Body of pancreas (tissue), 4 donors: ENCODE data around the gene LOXHD1. TPM values are rescaled to one million over a fixed set of nuclear protein-coding genes. Genes with fewer than 3 reads are reported as not detected.

Source experiments
- ATAC-seq: fragments of 150-250 bp; one replicate; pipeline ENCODE4 v1.9.1; 2016
- DNase-seq, 4 donors: peaks; one replicate each; pipeline ENCODE4 v3.0.0-alpha.2; 2019
- H3K27ac ChIP-seq, 4 donors: fragments of 200-600 bp; sonication (generic); 1 replicate in 3 of 4; 2 replicates in 1 of 4; pipeline versions ENCODE4 v1.5.1 to v1.6.1; 2016 to 2019; ENCODE audit warnings: mild to moderate bottlenecking in 1 of 4, mixed read lengths in 1 of 4, moderate library complexity in 1 of 4
- H3K27me3 ChIP-seq, 2 donors: fragments of 200-600 bp; sonication (generic); one replicate each; pipeline ENCODE4 v1.6.0; 2016; ENCODE audit warnings: mild to moderate bottlenecking in 1 of 2
- H3K36me3 ChIP-seq, 2 donors: fragments of 200-600 bp; sonication (generic); replicated peaks in 1 of 2; 2 replicates each; pipeline ENCODE4 v1.5.1; 2016; ENCODE audit warnings: low read depth in 2 of 2; ENCODE audit not compliant: insufficient read depth in 1 of 2
- H3K4me1 ChIP-seq: fragments of 200-600 bp; sonication (generic); one replicate; pipeline ENCODE4 v1.6.0; 2016
- H3K4me3 ChIP-seq, 2 donors: fragments of 200-600 bp; sonication (generic); 1 replicate in 1 of 2; 2 replicates in 1 of 2; pipeline ENCODE4 v1.5.1; 2016 to 2019
- H3K9me3 ChIP-seq, 3 donors: fragments of 200-600 bp; sonication (generic); 1 replicate in 2 of 3; 2 replicates in 1 of 3; pipeline ENCODE4 v1.5.1; 2016
- CTCF ChIP-seq, 7 experiments: fragments of 450-650 bp in 4 of 7; fragments of 200-600 bp in 3 of 7; sonication (generic) in 3 of 7; IDR thresholded peaks; one replicate each; pipeline ENCODE4 v1.5.1; 2016 to 2019; ENCODE audit warnings: antibody characterized with exemption in 7 of 7
- POLR2A ChIP-seq, 3 donors: fragments of 450-650 bp; IDR thresholded peaks; one replicate each; pipeline ENCODE4 v1.6.1; 2016; ENCODE audit warnings: antibody characterized with exemption in 3 of 3, mild to moderate bottlenecking in 2 of 3
- WGBS, 2 donors: methylation state at CpG; one replicate each; pipeline ENCODE4 v1.1.5; 2017; 5-methylcytosine and 5-hydroxymethylcytosine counted together
- intact Hi-C: fragments of 100-400 bp; cut with DNase I; formaldehyde crosslinking; loops from one replicate; pipeline ENCODE4 v1.15.1; 2023
- total RNA-seq, 2 donors: library from RNA; depleted of rRNA; stranded (reverse); fragments of >200 nt; gene quantifications; one replicate each; pipeline ENCODE4 v1.1.0, GENCODE V29; 2016

LOXHD1 gene
- total RNA-seq, 2 donors from 2014 or later: 0.26 TPM; not detected in 1

DNA sequence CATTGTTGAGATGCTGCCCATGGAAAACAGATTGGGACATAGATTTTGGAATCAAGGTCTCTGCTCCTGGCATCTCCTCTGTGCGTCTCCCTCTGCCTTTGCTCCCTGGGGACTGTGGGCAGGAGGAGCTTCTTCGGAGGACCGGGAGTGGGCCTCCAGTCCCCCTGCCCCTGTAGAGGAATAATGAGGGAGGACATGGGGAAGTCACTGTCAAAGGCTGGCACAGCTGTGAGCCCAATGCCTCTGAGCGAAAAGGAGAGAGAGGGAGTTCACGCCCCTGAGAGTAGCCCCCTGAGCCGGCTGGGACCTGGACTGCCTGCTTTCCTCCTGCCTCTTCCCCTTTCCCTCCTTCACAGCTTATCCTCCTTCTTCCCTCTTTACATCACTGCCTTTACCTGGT is 195.0 kb downstream of the LOXHD1 start:
- Histone ChIP-seq H3K27ac (no peak overlapping the region), H3K27me3 (no peaks in the 10 kb centered on the region), H3K9me3 (no peaks in the 10 kb centered on the region), H3K4me1 (no peaks in the 10 kb centered on the region), H3K36me3 (no peaks in the 10 kb centered on the region), H3K4me3 (no peak overlapping the region)
- intact Hi-C loops: no loop called here
- TF ChIP-seq CTCF (IDR thresholded peaks at IDR 0.05): no peak
- no peak for DNase-seq
- WGBS, 2 donors: 63 to 72% methylated on average over 5 to 6 of the region's 6 CpGs
- ATAC-seq: no peak

DNA sequence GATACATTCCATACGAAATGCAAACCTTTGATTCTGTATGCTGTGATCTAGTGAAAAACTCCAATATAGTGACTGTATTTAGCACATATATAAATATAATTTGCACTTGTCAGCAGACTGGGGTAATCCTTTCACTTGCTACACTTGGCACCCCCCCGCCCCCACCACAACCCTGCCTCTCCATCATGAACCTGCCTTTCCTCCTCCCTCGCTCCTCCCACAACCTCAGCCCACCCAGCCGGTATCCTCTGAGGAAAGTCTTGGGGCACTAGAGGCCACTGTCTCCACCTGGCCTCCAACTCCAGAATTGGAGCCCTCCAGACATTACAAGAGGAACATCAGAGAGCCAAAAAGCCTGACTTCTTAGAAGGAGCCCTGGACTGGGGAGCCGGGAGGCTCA is 196.3 kb downstream of the LOXHD1 start:
- no peak for DNase-seq
- no peak for ATAC-seq
- no peak overlapping the region for H3K27ac ChIP-seq
- H3K9me3 ChIP-seq: no peaks in the 10 kb centered on the region
- 46 to 72% methylated on average over 5 of the region's 5 CpGs for WGBS, 2 donors
- no peaks in the 10 kb centered on the region for H3K4me1 ChIP-seq
- no peaks in the 10 kb centered on the region for H3K36me3 ChIP-seq
- intact Hi-C loops: no loop called here
- no peaks in the 10 kb centered on the region for H3K27me3 ChIP-seq
- no peak overlapping the region for H3K4me3 ChIP-seq
- TF ChIP-seq CTCF (IDR thresholded peaks at IDR 0.05): no peak
- no peak for TF ChIP-seq POLR2A (IDR thresholded peaks at IDR 0.05)

GRCh38 chr18:46459789-46460455 is 197.1 kb downstream of the LOXHD1 start:
- ATAC-seq (no peak), DNase-seq (no peak)
- no peaks in the 10 kb centered on the region for H3K27me3 ChIP-seq
- WGBS, 2 donors: 71 to 72% methylated on average over 14 to 19 of the region's 19 CpGs
- H3K27ac ChIP-seq: no peak overlapping the region
- intact Hi-C loops: no loop called here
- TF ChIP-seq CTCF (IDR thresholded peaks at IDR 0.05) (no peak), POLR2A (IDR thresholded peaks at IDR 0.05) (no peak)
- H3K4me3 ChIP-seq: no peak overlapping the region
- H3K36me3 ChIP-seq: no peaks in the 10 kb centered on the region
- H3K4me1 ChIP-seq: no peaks in the 10 kb centered on the region
- H3K9me3 ChIP-seq: no peaks in the 10 kb centered on the region

- no peak for DNase-seq
- no peaks in the 10 kb centered on the region for H3K9me3 ChIP-seq
- intact Hi-C loops: no loop called here
- no peak for TF ChIP-seq POLR2A (IDR thresholded peaks at IDR 0.05)
- no peak for TF ChIP-seq CTCF (IDR thresholded peaks at IDR 0.05)
- no peaks in the 10 kb centered on the region for H3K36me3 ChIP-seq
- no peaks in the 10 kb centered on the region for H3K27me3 ChIP-seq
- H3K4me1 ChIP-seq: no peaks in the 10 kb centered on the region
- 42 to 55% methylated on average over 6 of the region's 6 CpGs for WGBS, 2 donors
- no peak overlapping the region for H3K4me3 ChIP-seq
- no peak overlapping the region for H3K27ac ChIP-seq
- ATAC-seq: no peak
These were observed 198.5 kb downstream of the LOXHD1 start for GRCh38 chr18:46458472-46458871.

- TF ChIP-seq CTCF (IDR thresholded peaks at IDR 0.05) (no peak), POLR2A (IDR thresholded peaks at IDR 0.05) (no peak)
- H3K9me3 ChIP-seq: no peaks in the 10 kb centered on the region
- H3K36me3 ChIP-seq: no peaks in the 10 kb centered on the region
- DNase-seq (no peak), ATAC-seq (no peak)
- no peak overlapping the region for H3K27ac ChIP-seq
- intact Hi-C loops: no loop called here
- H3K4me1 ChIP-seq: no peaks in the 10 kb centered on the region
- H3K4me3 ChIP-seq: no peak overlapping the region
- no peaks in the 10 kb centered on the region for H3K27me3 ChIP-seq
- WGBS, 2 donors: 87 to 89% methylated on average over 13 of the region's 13 CpGs
These were observed 200.3 kb downstream of the LOXHD1 start for GRCh38 chr18:46456691-46457090.
